Measurements from ENCODE around the gene CEP131. TPM values are rescaled to one million over a fixed set of nuclear protein-coding genes. Genes with fewer than 3 reads are reported as not detected.
"Not testable (repeated sequence)": the region's sequence is repeated elsewhere in the genome, so short reads cannot be mapped to it uniquely, and the experiment has no call there.

Gene CEP131
- total and polyA plus RNA-seq, 4 donors = 7.2 to 26.6 (median 18.3) TPM

DNA sequence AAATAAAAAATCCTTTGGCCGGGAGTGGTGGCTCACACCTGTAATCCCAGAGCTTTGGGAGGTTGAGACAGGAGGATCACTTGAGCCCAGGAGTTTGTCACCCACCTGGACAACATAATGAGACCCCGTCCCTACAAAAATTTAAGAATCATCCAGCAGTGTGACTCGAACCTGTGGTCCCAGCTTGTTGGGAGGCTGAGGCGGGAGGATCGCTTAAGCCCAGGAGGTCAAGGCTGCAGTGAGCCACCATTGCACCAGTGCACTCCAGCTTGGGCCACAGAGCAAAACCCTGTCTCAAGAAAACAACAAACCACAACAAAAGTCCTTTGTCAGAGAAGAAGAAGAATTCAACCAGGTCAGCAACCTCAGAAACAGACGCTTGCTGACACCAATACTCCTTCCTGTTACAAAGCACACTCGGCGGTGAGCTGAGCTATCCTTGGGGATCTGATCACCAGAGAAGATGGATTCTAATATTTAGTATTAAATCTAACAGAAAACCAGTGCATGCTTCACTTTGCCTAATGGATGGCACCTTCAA lies 70.4 kb downstream of the CEP131 start:
- Histone ChIP-seq H3K4me1 (ENCODE audit: control insufficient read depth, insufficient read depth, low read length) (peaks cover 6% of the 10 kb centered on the region), H3K9me3 (ENCODE audit: control insufficient read depth, insufficient read depth, low read length) (no peaks in the 10 kb centered on the region), H3K27ac (ENCODE audit: low read depth, low read length) (no peak overlapping the region), H3K4me3 (ENCODE audit: low read depth, low read length) (no peak overlapping the region), H3K36me3 (ENCODE audit: control insufficient read depth, insufficient read depth, low read length) (peaks cover 34% of the 10 kb centered on the region), H3K27me3 (ENCODE audit: control insufficient read depth, insufficient read depth, low read length) (no peaks in the 10 kb centered on the region)
- DNase-seq (ENCODE audit: low read depth in 4 of 6, low spot score in 6 of 6) = no peak
- WGBS (ENCODE audit: insufficient coverage) = no CpG with 5 or more reads among the region's 8 CpGs

DNA sequence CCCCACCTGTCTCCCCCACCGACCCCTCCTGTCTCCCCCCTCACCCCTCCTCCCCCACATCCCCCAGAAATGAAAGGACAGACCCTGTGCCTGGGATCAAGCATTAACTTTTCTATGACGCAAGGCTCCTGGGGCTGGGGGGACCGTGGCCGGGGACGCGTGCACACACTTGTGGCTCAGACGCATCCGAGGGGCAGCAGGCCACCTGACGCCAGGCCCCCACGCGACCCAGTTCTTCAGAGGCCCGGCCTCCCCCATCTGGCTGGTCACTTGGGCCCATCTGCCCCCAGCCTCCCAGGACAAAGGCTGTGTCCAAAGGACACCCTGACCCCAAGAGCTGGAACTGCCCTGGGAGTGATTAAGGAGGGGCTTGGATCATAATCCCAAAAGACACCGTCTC lies 71.5 kb downstream of the CEP131 start:
- H3K4me1 ChIP-seq (ENCODE audit: control insufficient read depth, insufficient read depth, low read length) = peaks cover 6% of the 10 kb centered on the region
- WGBS (ENCODE audit: insufficient coverage) = 79% methylated on average over 11 of the region's 13 CpGs
- no peak overlapping the region for H3K4me3 ChIP-seq (ENCODE audit: low read depth, low read length)
- peaks cover 29% of the 10 kb centered on the region for H3K36me3 ChIP-seq (ENCODE audit: control insufficient read depth, insufficient read depth, low read length)
- no peak for DNase-seq (ENCODE audit: low read depth in 4 of 6, low spot score in 6 of 6)
- no peaks in the 10 kb centered on the region for H3K27me3 ChIP-seq (ENCODE audit: control insufficient read depth, insufficient read depth, low read length)
- H3K9me3 ChIP-seq (ENCODE audit: control insufficient read depth, insufficient read depth, low read length) = no peaks in the 10 kb centered on the region
- no peak overlapping the region for H3K27ac ChIP-seq (ENCODE audit: low read depth, low read length)

DNA sequence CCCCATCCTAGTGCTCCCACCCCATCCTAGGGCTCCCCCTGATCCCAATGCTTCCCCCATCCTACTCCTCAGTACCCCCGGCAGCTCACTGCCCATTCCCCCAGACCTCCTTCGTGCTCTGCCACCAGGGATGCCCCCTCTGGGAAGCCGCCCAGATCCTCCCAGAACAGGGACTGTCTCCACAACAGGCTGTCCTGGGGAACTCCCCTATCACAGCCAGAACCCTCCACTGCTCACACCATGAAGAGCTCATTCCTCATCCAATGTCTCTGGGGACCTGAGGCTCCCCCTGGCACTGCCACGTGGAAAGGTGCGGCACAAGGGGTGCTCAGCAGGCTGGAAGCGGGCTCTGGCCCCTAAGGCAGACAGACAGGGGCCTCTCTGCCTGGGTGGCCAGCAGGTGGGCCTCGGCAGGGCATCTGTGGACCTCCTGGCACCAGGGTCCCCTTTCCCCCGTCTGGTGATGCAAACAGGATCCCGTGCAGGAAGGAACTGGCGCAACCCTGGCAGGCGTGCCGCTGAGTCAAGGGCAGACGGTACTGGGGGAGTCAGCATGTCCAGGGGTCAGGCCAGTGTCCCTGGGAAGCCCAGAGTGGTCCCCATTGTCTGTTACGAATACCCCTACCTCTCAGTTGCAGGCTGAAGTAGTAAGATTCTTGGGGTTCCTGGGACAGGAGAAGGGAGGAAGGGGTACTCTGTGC lies 72.2 kb downstream of the CEP131 start:
- H3K36me3 ChIP-seq (ENCODE audit: control insufficient read depth, insufficient read depth, low read length) = peaks cover 29% of the 10 kb centered on the region
- no peaks in the 10 kb centered on the region for H3K27me3 ChIP-seq (ENCODE audit: control insufficient read depth, insufficient read depth, low read length)
- no peaks in the 10 kb centered on the region for H3K9me3 ChIP-seq (ENCODE audit: control insufficient read depth, insufficient read depth, low read length)
- H3K4me1 ChIP-seq (ENCODE audit: control insufficient read depth, insufficient read depth, low read length) = peaks cover 6% of the 10 kb centered on the region
- 77% methylated on average over 13 of the region's 14 CpGs for WGBS (ENCODE audit: insufficient coverage)
- H3K4me3 ChIP-seq (ENCODE audit: low read depth, low read length) = no peak overlapping the region
- H3K27ac ChIP-seq (ENCODE audit: low read depth, low read length) = no peak overlapping the region
- DNase-seq (ENCODE audit: low read depth in 4 of 6, low spot score in 6 of 6) = no peak

DNA sequence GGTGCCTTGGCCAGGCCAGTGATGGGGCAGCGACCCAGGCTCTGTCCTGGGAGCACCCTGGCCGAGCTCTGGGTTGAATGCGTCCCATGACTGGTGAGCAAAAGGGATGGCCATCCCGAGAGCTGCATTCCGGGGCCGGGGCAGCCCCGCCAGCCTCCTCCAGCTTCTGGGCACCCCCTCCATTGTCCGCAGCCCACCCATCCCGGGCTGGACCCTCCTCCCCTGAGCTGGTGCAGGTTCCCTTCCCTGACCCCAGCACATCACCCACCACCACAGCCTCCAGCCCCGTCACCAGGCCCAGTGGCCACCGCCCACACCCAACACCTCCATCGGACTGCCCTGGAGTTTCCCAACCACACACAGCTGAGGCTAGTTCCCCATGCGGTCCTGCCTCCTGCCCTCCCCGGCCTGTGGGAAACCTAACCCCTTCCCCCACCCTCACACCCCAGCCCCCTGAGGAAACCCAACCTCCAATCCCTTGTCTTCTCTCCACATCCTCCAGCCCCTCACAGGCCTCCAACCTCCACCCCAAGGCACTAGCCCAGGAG lies 73.7 kb downstream of the CEP131 start:
- WGBS (ENCODE audit: insufficient coverage) = 81% methylated on average over 14 of the region's 14 CpGs
- Histone ChIP-seq H3K27me3 (ENCODE audit: control insufficient read depth, insufficient read depth, low read length) (no peaks in the 10 kb centered on the region), H3K4me3 (ENCODE audit: low read depth, low read length) (no peak overlapping the region), H3K4me1 (ENCODE audit: control insufficient read depth, insufficient read depth, low read length) (peaks cover 10% of the 10 kb centered on the region), H3K9me3 (ENCODE audit: control insufficient read depth, insufficient read depth, low read length) (no peaks in the 10 kb centered on the region), H3K36me3 (ENCODE audit: control insufficient read depth, insufficient read depth, low read length) (peaks cover 33% of the 10 kb centered on the region), H3K27ac (ENCODE audit: low read depth, low read length) (no peak overlapping the region)
- no peak for DNase-seq (ENCODE audit: low read depth in 4 of 6, low spot score in 6 of 6)

DNA sequence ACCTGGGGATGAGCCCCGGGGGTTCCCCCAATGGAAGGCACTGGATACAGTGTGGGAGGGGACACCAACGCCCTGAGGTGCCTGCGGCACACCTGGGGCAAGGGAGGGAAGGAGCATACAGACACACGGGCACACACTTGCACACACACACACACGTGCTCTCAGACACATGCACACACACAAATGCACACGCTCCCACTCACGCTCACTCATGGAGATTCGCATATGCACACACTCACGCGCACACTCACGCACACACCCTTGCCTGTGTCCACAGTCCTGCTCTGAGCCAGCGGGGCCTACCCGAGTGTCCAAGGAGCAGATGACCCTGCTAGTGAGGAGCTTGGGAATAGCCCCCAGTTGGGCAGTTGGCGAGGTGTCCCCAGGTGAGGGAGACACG lies 74.2 kb downstream of the CEP131 start:
- Histone ChIP-seq H3K4me3 (ENCODE audit: low read depth, low read length) (no peak overlapping the region), H3K27ac (ENCODE audit: low read depth, low read length) (no peak overlapping the region), H3K9me3 (ENCODE audit: control insufficient read depth, insufficient read depth, low read length) (no peaks in the 10 kb centered on the region), H3K4me1 (ENCODE audit: control insufficient read depth, insufficient read depth, low read length) (peaks cover 14% of the 10 kb centered on the region), H3K27me3 (ENCODE audit: control insufficient read depth, insufficient read depth, low read length) (no peaks in the 10 kb centered on the region), H3K36me3 (ENCODE audit: control insufficient read depth, insufficient read depth, low read length) (peaks cover 38% of the 10 kb centered on the region)
- DNase-seq (ENCODE audit: low read depth in 4 of 6, low spot score in 6 of 6) = no peak
- 96% methylated on average over 12 of the region's 15 CpGs for WGBS (ENCODE audit: insufficient coverage)

DNA sequence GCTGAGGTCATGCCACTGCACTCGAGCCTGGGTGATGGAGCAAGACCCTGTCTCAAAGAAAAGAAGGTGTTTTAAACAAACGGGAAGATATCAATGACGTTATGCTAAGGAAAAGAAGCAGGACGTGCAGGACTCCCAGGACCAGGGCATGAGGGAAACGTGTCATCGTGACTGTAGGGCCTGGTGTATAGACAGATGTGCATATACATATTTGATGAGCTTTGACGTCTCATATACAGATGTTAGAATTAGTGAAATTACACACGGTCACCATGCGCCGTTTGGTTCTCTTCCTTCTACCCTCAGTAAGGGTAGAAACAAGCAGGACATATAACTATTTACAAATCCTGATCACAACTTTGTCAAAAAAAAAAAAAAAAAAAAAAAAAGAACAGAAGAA lies 75.1 kb downstream of the CEP131 start:
- 86% methylated on average over 4 of the region's 10 CpGs for WGBS (ENCODE audit: insufficient coverage)
- Histone ChIP-seq H3K4me3 (ENCODE audit: low read depth, low read length) (no peak overlapping the region), H3K9me3 (ENCODE audit: control insufficient read depth, insufficient read depth, low read length) (no peaks in the 10 kb centered on the region), H3K27ac (ENCODE audit: low read depth, low read length) (no peak overlapping the region), H3K27me3 (ENCODE audit: control insufficient read depth, insufficient read depth, low read length) (no peaks in the 10 kb centered on the region), H3K36me3 (ENCODE audit: control insufficient read depth, insufficient read depth, low read length) (peaks cover 46% of the 10 kb centered on the region), H3K4me1 (ENCODE audit: control insufficient read depth, insufficient read depth, low read length) (peaks cover 20% of the 10 kb centered on the region)
- no peak for DNase-seq (ENCODE audit: low read depth in 4 of 6, low spot score in 6 of 6)

DNA sequence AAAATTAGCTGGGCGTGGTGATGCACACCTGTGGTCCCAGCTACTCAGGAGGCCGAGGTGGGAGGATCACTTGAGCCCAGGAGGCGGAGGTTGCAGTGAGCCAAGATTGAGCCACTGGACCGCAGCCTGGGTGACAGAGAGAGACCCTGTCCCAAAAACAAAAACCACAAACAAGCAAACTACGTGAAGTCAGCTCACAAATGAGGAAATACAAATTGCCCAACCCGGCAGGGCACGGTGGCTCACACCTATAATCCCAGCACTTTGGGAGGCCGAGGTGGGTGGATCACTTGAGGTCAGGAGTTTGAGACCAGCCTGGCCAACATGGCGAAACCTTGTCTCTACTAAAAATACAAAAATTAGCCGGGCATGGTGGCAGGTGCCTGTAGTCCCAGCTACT lies 76.6 kb downstream of the CEP131 start:
- peaks cover 26% of the 10 kb centered on the region for H3K4me1 ChIP-seq (ENCODE audit: control insufficient read depth, insufficient read depth, low read length)
- not testable (repeated sequence) for H3K4me3 ChIP-seq (ENCODE audit: low read depth, low read length); DNase-seq (ENCODE audit: low read depth in 4 of 6, low spot score in 6 of 6); H3K9me3 ChIP-seq (ENCODE audit: control insufficient read depth, insufficient read depth, low read length); H3K27me3 ChIP-seq (ENCODE audit: control insufficient read depth, insufficient read depth, low read length); H3K27ac ChIP-seq (ENCODE audit: low read depth, low read length)
- peaks cover 45% of the 10 kb centered on the region for H3K36me3 ChIP-seq (ENCODE audit: control insufficient read depth, insufficient read depth, low read length)
- 40% methylated on average over 2 of the region's 10 CpGs for WGBS (ENCODE audit: insufficient coverage)

DNA sequence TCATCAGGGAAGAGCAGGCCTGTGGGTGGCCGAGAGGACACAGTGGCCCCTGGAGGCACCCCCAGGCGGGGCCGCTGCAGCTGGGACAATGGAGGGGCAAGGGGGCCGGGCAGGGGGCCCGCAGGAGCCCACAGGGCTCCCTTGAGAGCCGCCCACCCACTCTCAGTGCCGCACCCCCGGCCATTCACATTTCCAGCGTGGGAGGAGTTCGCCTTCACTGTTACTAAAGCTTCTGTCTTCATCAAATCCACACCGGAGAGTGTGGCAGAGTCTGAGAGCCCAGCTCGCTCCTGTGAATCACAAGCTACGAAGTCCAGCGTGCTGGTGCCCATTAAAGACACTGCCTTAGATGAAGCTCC lies 78.4 kb downstream of the CEP131 start:
- peaks cover 35% of the 10 kb centered on the region for H3K36me3 ChIP-seq (ENCODE audit: control insufficient read depth, insufficient read depth, low read length)
- peaks cover 30% of the 10 kb centered on the region for H3K4me1 ChIP-seq (ENCODE audit: control insufficient read depth, insufficient read depth, low read length)
- no peak overlapping the region for H3K27ac ChIP-seq (ENCODE audit: low read depth, low read length)
- 61% methylated on average over 12 of the region's 14 CpGs for WGBS (ENCODE audit: insufficient coverage)
- no peaks in the 10 kb centered on the region for H3K9me3 ChIP-seq (ENCODE audit: control insufficient read depth, insufficient read depth, low read length)
- H3K27me3 ChIP-seq (ENCODE audit: control insufficient read depth, insufficient read depth, low read length) = no peaks in the 10 kb centered on the region
- H3K4me3 ChIP-seq (ENCODE audit: low read depth, low read length) = no peak overlapping the region
- no peak for DNase-seq (ENCODE audit: low read depth in 4 of 6, low spot score in 6 of 6)

DNA sequence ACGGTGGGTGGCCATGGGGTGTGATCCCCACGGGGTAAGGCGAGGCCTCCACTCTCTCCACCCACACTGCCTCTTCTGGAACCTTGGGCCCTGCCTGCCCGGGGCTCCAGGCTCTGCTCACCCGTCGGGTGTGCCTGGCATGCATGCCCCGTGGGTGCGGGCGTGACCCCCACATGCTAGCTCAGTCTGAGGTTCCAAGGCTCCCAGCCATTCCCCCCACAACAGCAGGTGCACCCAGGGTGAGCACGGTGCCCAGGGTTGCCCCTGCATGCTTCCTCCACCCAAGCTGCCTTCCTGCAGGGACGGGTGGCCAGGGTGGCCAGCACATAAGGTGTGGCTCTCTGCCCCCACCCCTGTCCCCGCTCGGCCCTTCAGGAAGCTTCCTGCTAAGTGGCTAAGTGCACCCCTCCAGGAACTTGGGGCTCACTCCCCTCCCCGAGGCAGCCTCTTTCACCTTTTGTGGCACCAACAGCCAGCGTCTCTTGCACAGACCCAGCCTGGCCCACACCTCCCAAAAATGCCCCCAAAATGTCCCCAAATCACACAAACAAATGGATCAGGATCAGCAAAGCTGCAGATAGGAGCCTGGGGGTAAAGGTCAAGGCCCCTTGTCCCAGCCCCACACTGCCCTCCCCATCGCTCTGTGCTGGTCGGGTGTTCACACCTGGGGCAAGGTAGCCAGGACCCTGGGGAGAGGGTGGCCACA lies 78.9 kb downstream of the CEP131 start:
- H3K27ac ChIP-seq (ENCODE audit: low read depth, low read length) = no peak overlapping the region
- peaks cover 35% of the 10 kb centered on the region for H3K4me1 ChIP-seq (ENCODE audit: control insufficient read depth, insufficient read depth, low read length)
- 96% methylated on average over 15 of the region's 17 CpGs for WGBS (ENCODE audit: insufficient coverage)

DNA sequence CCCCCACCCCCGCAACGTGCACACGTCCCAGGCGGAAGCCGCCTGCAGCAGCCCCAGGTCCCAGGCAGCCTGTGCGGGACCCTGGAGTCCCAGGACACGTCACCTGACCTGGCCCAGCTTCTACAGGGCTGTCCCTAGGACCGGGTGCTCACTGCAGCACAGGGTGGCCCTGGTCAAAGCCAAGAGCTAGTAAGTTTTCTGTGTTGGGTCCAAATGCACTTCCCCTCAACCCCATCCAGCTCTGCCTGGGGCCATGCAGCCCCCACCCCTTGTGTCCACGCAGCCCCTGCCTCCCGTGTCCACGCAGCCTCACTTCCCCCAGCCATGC lies 79.6 kb downstream of the CEP131 start:
- no peak overlapping the region for H3K4me3 ChIP-seq (ENCODE audit: low read depth, low read length)
- 74% methylated on average over 8 of the region's 11 CpGs for WGBS (ENCODE audit: insufficient coverage)
- DNase-seq (ENCODE audit: low read depth in 4 of 6, low spot score in 6 of 6) = no peak
- H3K9me3 ChIP-seq (ENCODE audit: control insufficient read depth, insufficient read depth, low read length) = no peaks in the 10 kb centered on the region
- no peaks in the 10 kb centered on the region for H3K27me3 ChIP-seq (ENCODE audit: control insufficient read depth, insufficient read depth, low read length)
- no peak overlapping the region for H3K27ac ChIP-seq (ENCODE audit: low read depth, low read length)
- peaks cover 27% of the 10 kb centered on the region for H3K36me3 ChIP-seq (ENCODE audit: control insufficient read depth, insufficient read depth, low read length)
- peaks cover 33% of the 10 kb centered on the region for H3K4me1 ChIP-seq (ENCODE audit: control insufficient read depth, insufficient read depth, low read length)

More for the DNA sequence above, 78.9 kb downstream of the CEP131 start:
- Histone ChIP-seq H3K4me3 (ENCODE audit: low read depth, low read length) (no peak overlapping the region), H3K9me3 (ENCODE audit: control insufficient read depth, insufficient read depth, low read length) (no peaks in the 10 kb centered on the region), H3K36me3 (ENCODE audit: control insufficient read depth, insufficient read depth, low read length) (peaks cover 34% of the 10 kb centered on the region), H3K27me3 (ENCODE audit: control insufficient read depth, insufficient read depth, low read length) (no peaks in the 10 kb centered on the region)
- DNase-seq (ENCODE audit: low read depth in 4 of 6, low spot score in 6 of 6) = no peak
